Endothelial cell (in vitro differentiated cells): ENCODE results near the gene TMEM225. TPM values are rescaled to one million over a fixed set of nuclear protein-coding genes. Genes with fewer than 3 reads are reported as not detected.
"Not testable (repeated sequence)": the region's sequence is repeated elsewhere in the genome, so short reads cannot be mapped to it uniquely, and the experiment has no call there.

Experiments
- DNase-seq: peaks from one replicate; pipeline ENCODE4 v3.0.0; 2021; ENCODE audit warnings: low spot score
- H3K27ac Mint-ChIP-seq: one replicate; pipeline ENCODE4 v1.8.0; 2021; ENCODE audit warnings: mixed read lengths, inconsistent platforms; ENCODE audit not compliant: unreplicated experiment
- H3K27me3 Mint-ChIP-seq: one replicate; pipeline ENCODE4 v1.8.0; 2021; ENCODE audit warnings: mild to moderate bottlenecking, moderate library complexity, mixed read lengths, inconsistent platforms; ENCODE audit not compliant: unreplicated experiment
- H3K36me3 Mint-ChIP-seq: one replicate; pipeline ENCODE4 v1.8.0; 2021; ENCODE audit warnings: mild to moderate bottlenecking, low read depth, mixed read lengths, inconsistent platforms; ENCODE audit not compliant: unreplicated experiment
- H3K4me1 Mint-ChIP-seq: one replicate; pipeline ENCODE4 v1.8.0; 2021; ENCODE audit warnings: mild to moderate bottlenecking, mixed read lengths, inconsistent platforms; ENCODE audit not compliant: unreplicated experiment
- H3K4me3 Mint-ChIP-seq: one replicate; pipeline ENCODE4 v1.8.0; 2021; ENCODE audit warnings: mild to moderate bottlenecking, mixed read lengths, inconsistent platforms; ENCODE audit not compliant: unreplicated experiment
- H3K9me3 Mint-ChIP-seq: one replicate; pipeline ENCODE4 v1.8.0; 2021; ENCODE audit warnings: mixed read lengths, inconsistent platforms; ENCODE audit not compliant: unreplicated experiment
- CTCF ChIP-seq: fragments of 200-600 bp; sonication (generic); IDR thresholded peaks from one replicate; pipeline ENCODE4 v1.5.0; 2021; ENCODE audit warnings: antibody characterized with exemption; ENCODE audit not compliant: unreplicated experiment
- total RNA-seq: library from RNA; stranded (reverse); fragmentation: NEBNext Ultra II Directional; extraction: Animal tissue kit (Norgen Biotek cat#: 25700); gene quantifications from one replicate; pipeline ENCODE4 v1.2.1, GENCODE V29; 2021; ENCODE audit not compliant: unreplicated experiment

The TMEM225 gene
- total RNA-seq, 1 donor from 2014 or later = not detected

- Mint-ChIP-seq H3K27ac (no peak overlapping the region), H3K4me3 (no peak overlapping the region), H3K4me1 (no peaks in the 10 kb centered on the region), H3K36me3 (no peaks in the 10 kb centered on the region), H3K27me3 (no peaks in the 10 kb centered on the region), H3K9me3 (no peaks in the 10 kb centered on the region)
- no peak for TF ChIP-seq CTCF
- no peak for DNase-seq
Observed at GRCh38 chr11:123903932-123904331, 18.5 kb upstream of the TMEM225 start.

- H3K27me3 Mint-ChIP-seq = no peaks in the 10 kb centered on the region
Observed at GRCh38 chr11:123901867-123902266, 16.4 kb upstream of the TMEM225 start, which contains the start of gene OR8D4. OR8D4 (plus strand) TSS chr11:123902167; CDS start chr11:123906432, 4,265 bp downstream.

GRCh38 chr11:123899792-123900191 lies 14.3 kb upstream of the TMEM225 start:
- DNase-seq = no peak
- H3K9me3 Mint-ChIP-seq = no peaks in the 10 kb centered on the region
- H3K4me1 Mint-ChIP-seq = no peaks in the 10 kb centered on the region
- no peak overlapping the region for H3K27ac Mint-ChIP-seq
- no peak for TF ChIP-seq CTCF
- no peaks in the 10 kb centered on the region for H3K36me3 Mint-ChIP-seq
- no peaks in the 10 kb centered on the region for H3K27me3 Mint-ChIP-seq
- no peak overlapping the region for H3K4me3 Mint-ChIP-seq

More at GRCh38 chr11:123901867-123902266, 16.4 kb upstream of the TMEM225 start, which contains the start of gene OR8D4:
- no peak for TF ChIP-seq CTCF
- no peaks in the 10 kb centered on the region for H3K9me3 Mint-ChIP-seq
- no peaks in the 10 kb centered on the region for H3K4me1 Mint-ChIP-seq
- no peaks in the 10 kb centered on the region for H3K36me3 Mint-ChIP-seq
- no peak within 1 kb of the TSS for H3K4me3 Mint-ChIP-seq
- H3K27ac Mint-ChIP-seq = no peak within 1 kb of the TSS
- DNase-seq = no peak

DNA sequence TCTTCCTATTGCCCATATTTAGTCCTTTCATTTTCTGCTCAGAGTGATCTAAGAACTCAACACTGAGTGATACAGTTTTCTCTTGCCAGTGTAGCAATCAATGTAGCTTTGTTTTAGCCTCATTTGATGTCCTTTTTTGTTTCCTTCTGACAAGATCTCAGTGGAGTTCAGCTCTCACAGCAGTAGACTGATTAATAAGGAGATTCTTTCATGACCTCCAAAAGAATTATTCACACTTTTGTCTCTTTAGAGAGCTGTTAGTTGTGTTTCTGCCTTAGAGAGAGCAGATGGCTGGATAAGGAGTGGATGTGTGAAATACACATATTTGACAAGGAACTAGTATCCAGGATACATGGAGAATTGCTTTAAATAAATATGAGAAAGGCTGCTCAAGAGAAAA lies 6.6 kb upstream of the TMEM225 start:
- no peak for TF ChIP-seq CTCF
- H3K27ac Mint-ChIP-seq = no peak overlapping the region
- no peak overlapping the region for H3K4me3 Mint-ChIP-seq
- H3K4me1 Mint-ChIP-seq = no peaks in the 10 kb centered on the region
- DNase-seq = no peak
- no peaks in the 10 kb centered on the region for H3K9me3 Mint-ChIP-seq
- H3K36me3 Mint-ChIP-seq = no peaks in the 10 kb centered on the region
- no peaks in the 10 kb centered on the region for H3K27me3 Mint-ChIP-seq

DNA sequence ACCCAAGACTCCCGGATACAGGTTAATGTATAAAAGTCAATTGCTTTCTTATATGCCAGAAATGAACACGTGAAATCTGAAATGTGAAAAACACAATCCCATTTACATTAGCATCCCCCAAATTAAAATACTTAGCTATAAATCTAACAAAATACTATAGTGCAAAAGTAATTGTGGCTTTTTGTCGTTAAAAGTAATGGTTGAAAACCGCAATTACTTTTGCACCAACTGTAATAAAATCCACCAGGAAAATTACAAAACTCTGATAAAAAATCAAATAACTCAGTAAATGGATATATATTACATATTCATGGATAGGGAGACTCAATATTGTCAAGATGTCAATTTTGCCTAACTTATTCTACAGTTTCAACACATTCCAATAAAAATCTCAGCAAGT lies 4.6 kb downstream of the TMEM225 start:
- Mint-ChIP-seq H3K36me3 (no peaks in the 10 kb centered on the region), H3K4me3 (no peak overlapping the region)

GRCh38 chr11:123867795-123868194 lies 17.7 kb downstream of the TMEM225 start:
- not testable (repeated sequence) for H3K4me1 Mint-ChIP-seq, H3K27me3 Mint-ChIP-seq, H3K9me3 Mint-ChIP-seq, H3K4me3 Mint-ChIP-seq, DNase-seq, H3K27ac Mint-ChIP-seq, H3K36me3 Mint-ChIP-seq

More for the DNA sequence above, 4.6 kb downstream of the TMEM225 start:
- no peak for DNase-seq
- Mint-ChIP-seq H3K9me3 (no peaks in the 10 kb centered on the region), H3K4me1 (no peaks in the 10 kb centered on the region), H3K27me3 (peaks cover 1% of the 10 kb centered on the region), H3K27ac (no peak overlapping the region)
- no peak for TF ChIP-seq CTCF

- H3K4me3 Mint-ChIP-seq, H3K4me1 Mint-ChIP-seq, DNase-seq, H3K27me3 Mint-ChIP-seq, H3K27ac Mint-ChIP-seq, H3K9me3 Mint-ChIP-seq, H3K36me3 Mint-ChIP-seq: not testable (repeated sequence)
Observed at GRCh38 chr11:123865293-123865692, 20.2 kb downstream of the TMEM225 start.
